Measurements from ENCODE around the gene FLYWCH1. TPM values are rescaled to one million over a fixed set of nuclear protein-coding genes. Genes with fewer than 3 reads are reported as not detected.
A peak's percentile ranks its signal among the peaks of the same experiment; 100 is the strongest.

The FLYWCH1 gene
- total and polyA plus RNA-seq, 9 of the 15 experiments (the other 6 are each of a cell fraction or from before 2014, with no cell fraction given), result 0.18 to 33.6 (median 11.3) TPM

- TF ChIP-seq PKNOX1 (IDR thresholded peaks at IDR 0.05), result no peak
- TF ChIP-seq CAMTA2 (CRISPR knock-in tag; conservative IDR thresholded peaks at IDR 0.05), result no peak
- TF ChIP-seq, protein P1, sequence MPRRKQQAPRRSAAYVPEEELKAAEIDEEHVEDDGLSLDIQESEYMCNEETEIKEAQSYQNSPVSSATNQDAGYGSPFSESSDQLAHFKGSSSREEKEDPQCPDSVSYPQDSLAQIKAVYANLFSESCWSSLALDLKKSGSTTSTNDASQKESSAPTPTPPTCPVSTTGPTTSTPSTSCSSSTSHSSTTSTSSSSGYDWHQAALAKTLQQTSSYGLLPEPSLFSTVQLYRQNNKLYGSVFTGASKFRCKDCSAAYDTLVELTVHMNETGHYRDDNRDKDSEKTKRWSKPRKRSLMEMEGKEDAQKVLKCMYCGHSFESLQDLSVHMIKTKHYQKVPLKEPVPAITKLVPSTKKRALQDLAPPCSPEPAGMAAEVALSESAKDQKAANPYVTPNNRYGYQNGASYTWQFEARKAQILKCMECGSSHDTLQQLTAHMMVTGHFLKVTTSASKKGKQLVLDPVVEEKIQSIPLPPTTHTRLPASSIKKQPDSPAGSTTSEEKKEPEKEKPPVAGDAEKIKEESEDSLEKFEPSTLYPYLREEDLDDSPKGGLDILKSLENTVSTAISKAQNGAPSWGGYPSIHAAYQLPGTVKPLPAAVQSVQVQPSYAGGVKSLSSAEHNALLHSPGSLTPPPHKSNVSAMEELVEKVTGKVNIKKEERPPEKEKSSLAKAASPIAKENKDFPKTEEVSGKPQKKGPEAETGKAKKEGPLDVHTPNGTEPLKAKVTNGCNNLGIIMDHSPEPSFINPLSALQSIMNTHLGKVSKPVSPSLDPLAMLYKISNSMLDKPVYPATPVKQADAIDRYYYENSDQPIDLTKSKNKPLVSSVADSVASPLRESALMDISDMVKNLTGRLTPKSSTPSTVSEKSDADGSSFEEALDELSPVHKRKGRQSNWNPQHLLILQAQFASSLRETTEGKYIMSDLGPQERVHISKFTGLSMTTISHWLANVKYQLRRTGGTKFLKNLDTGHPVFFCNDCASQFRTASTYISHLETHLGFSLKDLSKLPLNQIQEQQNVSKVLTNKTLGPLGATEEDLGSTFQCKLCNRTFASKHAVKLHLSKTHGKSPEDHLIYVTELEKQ (CRISPR knock-in tag; IDR thresholded peaks at IDR 0.05), result no peak
- TF ChIP-seq CTCF (IDR thresholded peaks at IDR 0.05 in 2 of 3, conservative IDR thresholded peaks at IDR 0.05 in 1 of 3; ENCODE audit: insufficient read depth in 2 of 3, low read depth in 1 of 3, low read length in 3 of 3), result no peak
- no peak for TF ChIP-seq ZNF444 (CRISPR knock-in tag; IDR thresholded peaks at IDR 0.05)
- TF ChIP-seq ZNF589 (CRISPR knock-in tag; IDR thresholded peaks at IDR 0.05; ENCODE audit: low read depth), result no peak
- no peak for TF ChIP-seq ARNT (IDR thresholded peaks at IDR 0.05)
- no peak for TF ChIP-seq RCOR1 (IDR thresholded peaks at IDR 0.05; ENCODE audit: borderline replicate concordance in 1 of 2, low read depth in 2 of 2, low read length in 2 of 2)
- no peak for TF ChIP-seq ZNF41 (CRISPR knock-in tag; conservative IDR thresholded peaks at IDR 0.05)
- TF ChIP-seq, protein P2, sequence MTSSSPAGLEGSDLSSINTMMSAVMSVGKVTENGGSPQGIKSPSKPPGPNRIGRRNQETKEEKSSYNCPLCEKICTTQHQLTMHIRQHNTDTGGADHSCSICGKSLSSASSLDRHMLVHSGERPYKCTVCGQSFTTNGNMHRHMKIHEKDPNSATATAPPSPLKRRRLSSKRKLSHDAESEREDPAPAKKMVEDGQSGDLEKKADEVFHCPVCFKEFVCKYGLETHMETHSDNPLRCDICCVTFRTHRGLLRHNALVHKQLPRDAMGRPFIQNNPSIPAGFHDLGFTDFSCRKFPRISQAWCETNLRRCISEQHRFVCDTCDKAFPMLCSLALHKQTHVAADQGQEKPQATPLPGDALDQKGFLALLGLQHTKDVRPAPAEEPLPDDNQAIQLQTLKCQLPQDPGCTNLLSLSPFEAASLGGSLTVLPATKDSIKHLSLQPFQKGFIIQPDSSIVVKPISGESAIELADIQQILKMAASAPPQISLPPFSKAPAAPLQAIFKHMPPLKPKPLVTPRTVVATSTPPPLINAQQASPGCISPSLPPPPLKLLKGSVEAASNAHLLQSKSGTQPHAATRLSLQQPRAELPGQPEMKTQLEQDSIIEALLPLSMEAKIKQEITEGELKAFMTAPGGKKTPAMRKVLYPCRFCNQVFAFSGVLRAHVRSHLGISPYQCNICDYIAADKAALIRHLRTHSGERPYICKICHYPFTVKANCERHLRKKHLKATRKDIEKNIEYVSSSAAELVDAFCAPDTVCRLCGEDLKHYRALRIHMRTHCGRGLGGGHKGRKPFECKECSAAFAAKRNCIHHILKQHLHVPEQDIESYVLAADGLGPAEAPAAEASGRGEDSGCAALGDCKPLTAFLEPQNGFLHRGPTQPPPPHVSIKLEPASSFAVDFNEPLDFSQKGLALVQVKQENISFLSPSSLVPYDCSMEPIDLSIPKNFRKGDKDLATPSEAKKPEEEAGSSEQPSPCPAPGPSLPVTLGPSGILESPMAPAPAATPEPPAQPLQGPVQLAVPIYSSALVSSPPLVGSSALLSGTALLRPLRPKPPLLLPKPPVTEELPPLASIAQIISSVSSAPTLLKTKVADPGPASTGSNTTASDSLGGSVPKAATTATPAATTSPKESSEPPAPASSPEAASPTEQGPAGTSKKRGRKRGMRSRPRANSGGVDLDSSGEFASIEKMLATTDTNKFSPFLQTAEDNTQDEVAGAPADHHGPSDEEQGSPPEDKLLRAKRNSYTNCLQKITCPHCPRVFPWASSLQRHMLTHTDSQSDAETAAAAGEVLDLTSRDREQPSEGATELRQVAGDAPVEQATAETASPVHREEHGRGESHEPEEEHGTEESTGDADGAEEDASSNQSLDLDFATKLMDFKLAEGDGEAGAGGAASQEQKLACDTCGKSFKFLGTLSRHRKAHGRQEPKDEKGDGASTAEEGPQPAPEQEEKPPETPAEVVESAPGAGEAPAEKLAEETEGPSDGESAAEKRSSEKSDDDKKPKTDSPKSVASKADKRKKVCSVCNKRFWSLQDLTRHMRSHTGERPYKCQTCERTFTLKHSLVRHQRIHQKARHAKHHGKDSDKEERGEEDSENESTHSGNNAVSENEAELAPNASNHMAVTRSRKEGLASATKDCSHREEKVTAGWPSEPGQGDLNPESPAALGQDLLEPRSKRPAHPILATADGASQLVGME (CRISPR knock-in tag; IDR thresholded peaks at IDR 0.05), result 0 out of 2 replicates have a peak, but pooled peaks have one; percentile 35
- no peak for TF ChIP-seq SIRT6 (IDR thresholded peaks at IDR 0.05; ENCODE audit: low read depth, low read length)
- TF ChIP-seq NCOR1 (IDR thresholded peaks at IDR 0.05), result peak; percentile 35; the same call in 1 of the 2 replicates
- no peak for TF ChIP-seq ZNF695 (CRISPR knock-in tag; IDR thresholded peaks at IDR 0.05)
- 0 out of 2 replicates have a peak, but pooled peaks have one; percentile 41 for TF ChIP-seq ELF4 (CRISPR knock-in tag; IDR thresholded peaks at IDR 0.05)
- TF ChIP-seq ZEB2 (IDR thresholded peaks at IDR 0.05), result peak; percentile 76
- no peak for TF ChIP-seq SUPT5H (IDR thresholded peaks at IDR 0.05)
- TF ChIP-seq, protein P3, sequence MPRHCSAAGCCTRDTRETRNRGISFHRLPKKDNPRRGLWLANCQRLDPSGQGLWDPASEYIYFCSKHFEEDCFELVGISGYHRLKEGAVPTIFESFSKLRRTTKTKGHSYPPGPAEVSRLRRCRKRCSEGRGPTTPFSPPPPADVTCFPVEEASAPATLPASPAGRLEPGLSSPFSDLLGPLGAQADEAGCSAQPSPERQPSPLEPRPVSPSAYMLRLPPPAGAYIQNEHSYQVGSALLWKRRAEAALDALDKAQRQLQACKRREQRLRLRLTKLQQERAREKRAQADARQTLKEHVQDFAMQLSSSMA (CRISPR knock-in tag; IDR thresholded peaks at IDR 0.05), result no peak
Observed at GRCh38 chr16:2981899-2982250, 70.1 kb downstream of the FLYWCH1 start (continued).

Data from K562 (cell line).